WTC11 (cell line): Measurements from ENCODE around the gene ATP9B. TPM values are rescaled to one million over a fixed set of nuclear protein-coding genes. Genes with fewer than 3 reads are reported as not detected.

Source experiments
- ATAC-seq: fragments of 200-7000 bp; cut with Tn5 transposase; 2 replicates; pipeline ENCODE4 v1.10.0; 2021; ENCODE audit warnings: mild to moderate bottlenecking, moderate library complexity
- CTCF ChIA-PET: fragments of 300-600 bp; sonication (Branson Sonifier 250); formaldehyde crosslinking; loops from one replicate; lab custom pipeline; 2021; ENCODE audit warnings: antibody characterized with exemption; lab: Charles Lee
- POLR2A ChIA-PET: fragments of 350-600 bp; sonication (Branson Sonifier 250); formaldehyde crosslinking; loops from one replicate; lab custom pipeline; 2021; ENCODE audit warnings: antibody characterized with exemption; lab: Charles Lee
- DNase-seq: peaks from one replicate; pipeline ENCODE4 v3.0.0; 2021; ENCODE audit warnings: low spot score
- H3K27ac Mint-ChIP-seq: 2 replicates; pipeline ENCODE4 v1.8.0; 2021; ENCODE audit warnings: mixed read lengths
- H3K27me3 Mint-ChIP-seq: 2 replicates; pipeline ENCODE4 v1.8.0; 2021; ENCODE audit warnings: low read depth, mild to moderate bottlenecking, moderate library complexity, mixed read lengths
- H3K36me3 Mint-ChIP-seq: 2 replicates; pipeline ENCODE4 v1.8.0; 2021; ENCODE audit warnings: mixed read lengths
- H3K4me1 Mint-ChIP-seq: 2 replicates; pipeline ENCODE4 v1.8.0; 2022; ENCODE audit warnings: mixed read lengths
- H3K4me3 Mint-ChIP-seq: 2 replicates; pipeline ENCODE4 v1.8.0; 2021; ENCODE audit warnings: mild to moderate bottlenecking, moderate library complexity, mixed read lengths
- H3K9me3 Mint-ChIP-seq: 2 replicates; pipeline ENCODE4 v1.8.0; 2021; ENCODE audit warnings: mixed read lengths
- AFF4 ChIP-seq: sonication (generic); formaldehyde crosslinking; IDR thresholded peaks from 2 replicates; pipeline ENCODE4 v1.8.1; 2023; ENCODE audit warnings: mild to moderate bottlenecking, missing genetic modification reagents, borderline replicate concordance
- ATF6 ChIP-seq: sonication (generic); formaldehyde crosslinking; IDR thresholded peaks from 2 replicates; pipeline ENCODE4 v1.8.1; 2023; ENCODE audit warnings: mild to moderate bottlenecking, missing genetic modification reagents
- CDX4 ChIP-seq: fragments of 250-450 bp; sonication (Bioruptor Pico); IDR thresholded peaks from 2 replicates; pipeline ENCODE4 v1.9.0; 2021; ENCODE audit warnings: moderate library complexity, mild to moderate bottlenecking, inconsistent platforms, borderline replicate concordance
- CREB1 ChIP-seq: sonication (generic); formaldehyde crosslinking; IDR thresholded peaks from 2 replicates; pipeline ENCODE4 v1.8.0; 2023; ENCODE audit warnings: mild to moderate bottlenecking, missing genetic modification reagents
- E2F5 ChIP-seq: sonication (generic); formaldehyde crosslinking; IDR thresholded peaks from 2 replicates; pipeline ENCODE4 v1.8.1; 2022; ENCODE audit warnings: mild to moderate bottlenecking, moderate library complexity, missing genetic modification reagents
- FOXJ3 ChIP-seq: sonication (generic); formaldehyde crosslinking; IDR thresholded peaks from 2 replicates; pipeline ENCODE4 v1.9.0; 2021; ENCODE audit warnings: missing genetic modification reagents, mild to moderate bottlenecking, borderline replicate concordance
- JAZF1 ChIP-seq: fragments of 250-450 bp; sonication (Bioruptor Pico); IDR thresholded peaks from 2 replicates; pipeline ENCODE4 v1.9.0; 2021; ENCODE audit warnings: moderate library complexity, mild to moderate bottlenecking, inconsistent platforms
- MLX ChIP-seq: sonication (generic); formaldehyde crosslinking; IDR thresholded peaks from 2 replicates; pipeline ENCODE4 v1.8.1; 2023; ENCODE audit warnings: mild to moderate bottlenecking, missing genetic modification reagents, moderate library complexity
- MYBL2 ChIP-seq: sonication (generic); formaldehyde crosslinking; IDR thresholded peaks from 2 replicates; pipeline ENCODE4 v1.8.1; 2023; ENCODE audit warnings: mild to moderate bottlenecking, moderate library complexity, missing genetic modification reagents
- NFE2L1 ChIP-seq: sonication (generic); formaldehyde crosslinking; IDR thresholded peaks from 2 replicates; pipeline ENCODE4 v1.8.1; 2023; ENCODE audit warnings: missing genetic modification reagents
- NR1H2 ChIP-seq: sonication (generic); formaldehyde crosslinking; IDR thresholded peaks from 2 replicates; pipeline ENCODE4 v1.9.0; 2021; ENCODE audit warnings: mild to moderate bottlenecking, moderate library complexity, missing genetic modification reagents
- OVOL2 ChIP-seq: fragments of 250-450 bp; sonication (Bioruptor Pico); IDR thresholded peaks from 2 replicates; pipeline ENCODE4 v1.9.0; 2021; ENCODE audit warnings: mild to moderate bottlenecking, borderline replicate concordance
- PRRX2 ChIP-seq: fragments of 250-450 bp; sonication (Bioruptor Pico); IDR thresholded peaks from 2 replicates; pipeline ENCODE4 v1.8.0; 2021; ENCODE audit warnings: mild to moderate bottlenecking
- SMAD3 ChIP-seq: sonication (generic); formaldehyde crosslinking; IDR thresholded peaks from 2 replicates; pipeline ENCODE4 v1.8.0; 2022; ENCODE audit warnings: missing genetic modification reagents, mild to moderate bottlenecking, borderline replicate concordance
- USF2 ChIP-seq: sonication (generic); formaldehyde crosslinking; IDR thresholded peaks from 2 replicates; pipeline ENCODE4 v1.8.1; 2023; ENCODE audit warnings: mild to moderate bottlenecking, missing genetic modification reagents, moderate library complexity
- ZNF219 ChIP-seq: sonication (generic); formaldehyde crosslinking; IDR thresholded peaks from 2 replicates; pipeline ENCODE4 v1.8.0; 2023; ENCODE audit warnings: missing genetic modification reagents, mild to moderate bottlenecking, borderline replicate concordance
- ZNF396 ChIP-seq: fragments of 250-450 bp; sonication (Bioruptor Pico); IDR thresholded peaks from 2 replicates; pipeline ENCODE4 v1.8.0; 2021; ENCODE audit warnings: mild to moderate bottlenecking, moderate library complexity, borderline replicate concordance
- ZNF671 ChIP-seq: fragments of 250-450 bp; sonication (Bioruptor Pico); IDR thresholded peaks from 2 replicates; pipeline ENCODE4 v1.8.0; 2021; ENCODE audit warnings: mild to moderate bottlenecking
- total RNA-seq: library from RNA; stranded (reverse); gene quantifications from 3 replicates; pipeline ENCODE4 v1.2.3, GENCODE V29; 2021

ATP9B gene
- total RNA-seq, 1 experiment from 2014 or later, result 19.0 TPM

- TF ChIP-seq MYBL2 (CRISPR knock-in tag) (no peak), ZNF219 (CRISPR knock-in tag) (no peak), NFE2L1 (CRISPR knock-in tag) (no peak)
- DNase-seq (no peak), ATAC-seq (no peak)
- H3K4me1 Mint-ChIP-seq, result peaks cover 7% of the 10 kb centered on the region; the same call in 1 of the 2 replicates
- peaks cover 8% of the 10 kb centered on the region for H3K36me3 Mint-ChIP-seq
- no peak overlapping the region for H3K27ac Mint-ChIP-seq
- H3K9me3 Mint-ChIP-seq, result peaks cover 7% of the 10 kb centered on the region; the same call in 1 of the 2 replicates
- H3K27me3 Mint-ChIP-seq, result no peaks in the 10 kb centered on the region; the same call in 1 of the 2 replicates
- ChIA-PET POLR2A (no interaction called here), CTCF (no interaction called here)
- no peak overlapping the region for H3K4me3 Mint-ChIP-seq
Measured at GRCh38 chr18:79139206-79139605, 70.0 kb downstream of the ATP9B start.

- ATAC-seq, result no peak
- Mint-ChIP-seq H3K36me3 (peaks cover 15% of the 10 kb centered on the region), H3K27ac (no peak overlapping the region), H3K4me1 (no peaks in the 10 kb centered on the region), H3K4me3 (no peak overlapping the region), H3K27me3 (no peaks in the 10 kb centered on the region; the same call in 1 of the 2 replicates), H3K9me3 (peaks cover 7% of the 10 kb centered on the region; the same call in 1 of the 2 replicates)
- no peak for DNase-seq
- TF ChIP-seq AFF4 (CRISPR knock-in tag) (no peak), E2F5 (no peak), FOXJ3 (no peak), SMAD3 (CRISPR knock-in tag) (no peak), ZNF396 (no peak), JAZF1 (CRISPR knock-in tag) (no peak), ATF6 (CRISPR knock-in tag) (no peak), MLX (CRISPR knock-in tag) (no peak), ZNF671 (CRISPR knock-in tag) (no peak), NR1H2 (CRISPR knock-in tag) (no peak), CDX4 (CRISPR knock-in tag) (no peak), USF2 (CRISPR knock-in tag) (no peak), CREB1 (CRISPR knock-in tag) (no peak), PRRX2 (CRISPR knock-in tag) (no peak), OVOL2 (CRISPR knock-in tag) (no peak)
- ChIA-PET CTCF (no interaction called here), POLR2A (no interaction called here)
Measured at GRCh38 chr18:79147014-79147413, 77.8 kb downstream of the ATP9B start.
